Right lobe of liver (tissue), 6 donors: ENCODE data around the gene SERINC3. TPM values are rescaled to one million over a fixed set of nuclear protein-coding genes. Genes with fewer than 3 reads are reported as not detected.

Experiments used
- ATAC-seq, 4 donors: fragments of 200-7000 bp; cut with Tn5 transposase; one replicate each; pipeline ENCODE4 v1.9.1; 2020; ENCODE audit warnings: mild to moderate bottlenecking in 4 of 4, moderate library complexity in 4 of 4
- DNase-seq, 3 donors: peaks; one replicate each; pipeline ENCODE4 v3.0.0-alpha.2; 2020
- H3K27ac ChIP-seq, 3 donors: fragments of 200-600 bp; one replicate each; pipeline ENCODE4 v1.8.0; 2022
- H3K27me3 ChIP-seq, 2 donors: fragments of 200-600 bp; one replicate each; pipeline ENCODE4 v1.8.0; 2022
- H3K36me3 ChIP-seq, 4 donors: fragments of 200-600 bp; sonication (generic) in 1 of 4; one replicate each; pipeline versions ENCODE4 v1.5.1 to v1.8.0; 2017 to 2022; ENCODE audit warnings: control low read depth in 1 of 4
- H3K4me1 ChIP-seq, 4 donors: fragments of 200-600 bp; sonication (generic) in 1 of 4; one replicate each; pipeline versions ENCODE4 v1.5.1 to v1.8.0; 2017 to 2022; ENCODE audit warnings: control low read depth in 1 of 4
- H3K4me3 ChIP-seq, 3 donors: fragments of 200-600 bp; one replicate each; pipeline ENCODE4 v1.8.0; 2022
- H3K9me3 ChIP-seq, 4 donors: fragments of 200-600 bp; sonication (generic) in 1 of 4; one replicate each; pipeline versions ENCODE4 v1.5.1 to v1.8.0; 2017 to 2022; ENCODE audit warnings: control low read depth in 1 of 4
- POLR2A ChIP-seq: fragments of 450-650 bp; IDR thresholded peaks from one replicate; pipeline ENCODE4 v1.6.1; 2017; ENCODE audit warnings: antibody characterized with exemption, mild to moderate bottlenecking
- WGBS: methylation state at CpG from one replicate; pipeline ENCODE4 v1.1.6; 2018; ENCODE audit warnings: low coverage, low lambda C conversion rate; ENCODE audit not compliant: insufficient coverage; ENCODE audit errors: missing lambda C conversion rate; 5-methylcytosine and 5-hydroxymethylcytosine counted together
- intact Hi-C, 2 donors: fragments of 100-400 bp; cut with DNase I; formaldehyde crosslinking; loops; one replicate each; pipeline versions ENCODE4 v1.11.2 to v1.14.1; 2022
- total RNA-seq, 6 experiments: library from RNA; depleted of rRNA in 2 of 6; stranded (reverse); fragments of >200 nt in 2 of 6; fragmentation: NEBNext Ultra II Directional in 3 of 6; extraction: Animal tissue kit (Norgen Biotek cat#: 25700) in 3 of 6; gene quantifications; one replicate each; pipeline versions ENCODE4 v1.1.0 to v1.2.4, GENCODE V29; 2016 to 2023
- TF ChIP-seq, protein P1 (sequence below), 4 donors: fragments of 200-600 bp in 3 of 4; fragments of 450-650 bp in 1 of 4; IDR thresholded peaks; one replicate each; pipeline versions ENCODE4 v1.5.1 to v1.8.0; 2016 to 2022; ENCODE audit warnings: antibody characterized with exemption in 4 of 4, mild to moderate bottlenecking in 2 of 4
- donor health status: DM: no; HTN: yes; CAD: no.
- donor health status: DM: no; HTN: no; CAD: no.
- donor health status: DM: no; HTN: no; CAD: no.
- donor health status: DM: no; HTN: yes; CAD: no.
- donor health status: DM: no; HTN: yes; CAD: no.

The SERINC3 gene
- total RNA-seq, 6 experiments from 2014 or later, result 42.2 to 77.5 (median 58.5) TPM

DNA sequence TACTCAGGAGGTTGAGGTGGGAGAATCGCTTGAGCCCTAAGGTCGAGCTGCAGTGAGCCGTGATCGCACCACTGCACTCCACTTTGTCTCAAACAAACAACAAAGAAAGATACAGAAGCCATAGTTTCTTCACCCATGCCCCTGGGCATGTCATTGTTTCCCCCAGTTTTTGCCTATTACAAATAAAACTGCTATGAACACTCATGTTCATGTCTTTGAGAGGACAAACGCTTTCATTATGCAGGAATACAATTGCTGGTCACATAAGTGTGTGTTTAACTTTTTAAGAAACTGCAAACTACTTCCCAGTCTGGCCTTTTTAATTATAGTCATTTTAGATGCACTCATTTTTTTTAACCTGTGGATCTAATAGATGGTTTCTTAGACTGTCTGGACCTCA lies 58.4 kb downstream of the SERINC3 start:
- 80% methylated on average over 1 of the region's 5 CpGs for WGBS
- H3K4me3 ChIP-seq, result no peak overlapping the region
- no peak for DNase-seq
- H3K36me3 ChIP-seq, result no peaks in the 10 kb centered on the region
- no peak for ATAC-seq
- H3K9me3 ChIP-seq, result no peaks in the 10 kb centered on the region
- H3K27ac ChIP-seq, result peak overlapping the region in 2 of 3 donors; percentile 88 to 94
- no peaks in the 10 kb centered on the region for H3K27me3 ChIP-seq
- intact Hi-C loops, result loop anchor here in 1 of 2 donors (5.0 kb wide), 1 partner anchor 71 kb away; no protein-coding TSS in a partner anchor
- peaks cover 0 to 78% (median 37%) of the 10 kb centered on the region in 4 donors for H3K4me1 ChIP-seq
- TF ChIP-seq, protein P1, sequence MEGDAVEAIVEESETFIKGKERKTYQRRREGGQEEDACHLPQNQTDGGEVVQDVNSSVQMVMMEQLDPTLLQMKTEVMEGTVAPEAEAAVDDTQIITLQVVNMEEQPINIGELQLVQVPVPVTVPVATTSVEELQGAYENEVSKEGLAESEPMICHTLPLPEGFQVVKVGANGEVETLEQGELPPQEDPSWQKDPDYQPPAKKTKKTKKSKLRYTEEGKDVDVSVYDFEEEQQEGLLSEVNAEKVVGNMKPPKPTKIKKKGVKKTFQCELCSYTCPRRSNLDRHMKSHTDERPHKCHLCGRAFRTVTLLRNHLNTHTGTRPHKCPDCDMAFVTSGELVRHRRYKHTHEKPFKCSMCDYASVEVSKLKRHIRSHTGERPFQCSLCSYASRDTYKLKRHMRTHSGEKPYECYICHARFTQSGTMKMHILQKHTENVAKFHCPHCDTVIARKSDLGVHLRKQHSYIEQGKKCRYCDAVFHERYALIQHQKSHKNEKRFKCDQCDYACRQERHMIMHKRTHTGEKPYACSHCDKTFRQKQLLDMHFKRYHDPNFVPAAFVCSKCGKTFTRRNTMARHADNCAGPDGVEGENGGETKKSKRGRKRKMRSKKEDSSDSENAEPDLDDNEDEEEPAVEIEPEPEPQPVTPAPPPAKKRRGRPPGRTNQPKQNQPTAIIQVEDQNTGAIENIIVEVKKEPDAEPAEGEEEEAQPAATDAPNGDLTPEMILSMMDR (IDR thresholded peaks at IDR 0.05), result no peak

DNA sequence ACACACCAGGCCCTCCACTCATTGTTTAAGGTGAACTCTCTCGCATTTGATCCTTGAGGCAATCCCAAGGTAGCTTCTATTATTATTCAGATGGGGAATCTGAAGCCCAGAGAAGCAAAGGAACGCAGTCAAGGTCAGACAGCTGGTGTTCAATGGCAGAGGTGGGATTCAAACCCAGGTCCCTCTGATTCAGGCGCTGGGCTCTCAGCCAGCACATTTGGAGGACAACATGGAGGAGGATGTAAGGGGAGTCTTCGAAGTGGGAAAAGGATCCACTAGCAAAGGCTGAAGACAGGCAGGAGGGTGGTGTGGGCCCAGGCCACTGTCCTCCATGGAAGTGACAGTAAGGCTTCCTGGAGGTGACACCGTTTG lies 60.1 kb downstream of the SERINC3 start:
- H3K27ac ChIP-seq, result peak overlapping the region; percentile 66 to 94 (median 88)
- intact Hi-C loops, result loop anchor here in 1 of 2 donors (5.0 kb wide), 1 partner anchor 69 kb away; no protein-coding TSS in a partner anchor
- no peak for DNase-seq

DNA sequence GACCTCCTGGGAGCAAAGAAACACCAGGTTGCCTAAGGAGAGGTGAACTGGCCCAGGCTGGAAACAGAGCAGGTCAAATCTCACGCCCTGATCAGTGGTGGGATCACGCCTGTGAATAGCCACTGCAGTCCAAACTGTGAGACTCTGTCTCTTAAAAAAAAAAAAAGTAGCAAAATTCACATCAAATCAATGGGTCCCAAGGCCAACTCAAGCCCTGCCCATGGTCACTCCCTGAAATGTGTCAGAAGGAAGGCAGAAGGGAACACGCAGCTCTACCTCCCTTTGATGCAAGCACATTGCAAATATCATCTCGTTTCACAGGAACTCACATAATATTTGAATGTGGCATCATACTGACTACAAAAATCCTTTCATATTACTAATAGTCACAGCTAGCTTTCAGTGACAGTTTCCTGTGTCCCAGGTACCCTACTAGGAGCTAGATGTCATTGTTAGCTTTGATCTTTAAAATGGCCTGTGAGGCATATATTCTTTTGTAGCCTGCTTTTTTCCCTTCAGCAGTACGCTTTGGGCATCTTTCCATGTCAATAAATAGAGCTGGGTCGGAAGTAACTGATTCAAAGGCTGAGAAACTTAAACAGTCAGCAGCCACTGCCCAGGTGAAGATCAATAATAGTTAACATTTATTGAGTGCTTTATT lies 60.6 kb downstream of the SERINC3 start:
- ATAC-seq (peak; percentile 44 to 81 (median 72)), DNase-seq (peak in 2 of 3 donors; percentile 78 to 83)
- Histone ChIP-seq H3K27me3 (no peaks in the 10 kb centered on the region), H3K4me3 (no peak overlapping the region), H3K36me3 (no peaks in the 10 kb centered on the region), H3K9me3 (no peaks in the 10 kb centered on the region), H3K27ac (peak overlapping the region; percentile 66 to 94 (median 88)), H3K4me1 (peaks cover 0 to 61% (median 32%) of the 10 kb centered on the region in 4 donors)
- intact Hi-C loops, result loop anchor here in 1 of 2 donors (5.0 kb wide), 1 partner anchor 69 kb away; no protein-coding TSS in a partner anchor
- WGBS, result 40% methylated on average over 6 of the region's 6 CpGs
- TF ChIP-seq, protein P1 (IDR thresholded peaks at IDR 0.05), result no peak
- peak; percentile 42 for TF ChIP-seq POLR2A

More for the DNA sequence above, 60.1 kb downstream of the SERINC3 start:
- H3K4me1 ChIP-seq, result peaks cover 0 to 66% (median 35%) of the 10 kb centered on the region in 4 donors
- TF ChIP-seq POLR2A, result no peak
- WGBS, result 32% methylated on average over 5 of the region's 5 CpGs
- no peaks in the 10 kb centered on the region for H3K36me3 ChIP-seq
- ATAC-seq, result no peak
- no peak overlapping the region for H3K4me3 ChIP-seq
- no peaks in the 10 kb centered on the region for H3K27me3 ChIP-seq
- no peaks in the 10 kb centered on the region for H3K9me3 ChIP-seq

DNA sequence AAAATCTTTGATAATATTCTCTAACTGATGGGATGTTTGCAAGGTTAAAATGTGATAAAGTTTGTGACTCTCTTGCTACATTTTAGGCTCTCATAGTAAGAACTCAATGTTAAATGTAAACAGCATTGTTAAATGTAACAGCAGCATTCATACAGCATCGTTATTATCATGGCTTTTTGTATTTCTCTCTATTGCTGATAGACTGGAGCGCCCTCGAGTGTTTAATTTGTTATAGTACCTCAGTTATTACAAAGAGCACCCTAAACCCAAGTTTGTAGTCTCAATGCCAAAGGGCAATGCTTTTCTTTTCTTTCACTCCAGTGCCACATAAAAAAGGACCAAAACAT lies 61.1 kb downstream of the SERINC3 start:
- peak overlapping the region; percentile 66 to 94 (median 88) for H3K27ac ChIP-seq
- intact Hi-C loops, result loop anchor here in 1 of 2 donors (5.0 kb wide), 1 partner anchor 68 kb away; no protein-coding TSS in a partner anchor
- H3K36me3 ChIP-seq, result no peaks in the 10 kb centered on the region
- ATAC-seq (peak in 3 of 4 donors; percentile 67 to 79 (median 77)), DNase-seq (no peak)
- no peaks in the 10 kb centered on the region for H3K9me3 ChIP-seq
- H3K4me3 ChIP-seq, result no peak overlapping the region
- H3K4me1 ChIP-seq, result peaks cover 0 to 56% (median 30%) of the 10 kb centered on the region in 4 donors
- 0% methylated on average over 3 of the region's 3 CpGs for WGBS
- no peaks in the 10 kb centered on the region for H3K27me3 ChIP-seq
- TF ChIP-seq, protein P1 (IDR thresholded peaks at IDR 0.05), result peak; percentile 52 to 71 (median 68)
- TF ChIP-seq POLR2A, result no peak

DNA sequence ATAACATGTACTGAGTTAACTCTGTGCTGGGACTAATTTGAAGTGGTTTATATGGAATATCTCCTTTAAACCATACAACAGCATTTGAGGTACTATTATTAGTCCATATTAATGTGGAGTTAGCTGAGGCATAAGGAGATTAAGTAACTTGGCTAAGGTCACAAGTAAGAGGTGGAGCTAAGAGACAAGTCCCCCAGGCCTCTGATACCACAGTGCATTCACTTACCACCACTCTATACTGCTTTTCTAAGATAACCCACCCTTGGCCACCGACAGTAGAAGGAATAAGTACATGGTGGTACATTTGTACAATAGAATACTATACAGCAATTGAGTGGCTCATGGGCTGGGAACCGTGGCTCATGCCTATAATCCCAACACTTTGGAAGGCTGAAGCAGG lies 62.6 kb downstream of the SERINC3 start:
- H3K4me3 ChIP-seq, result no peak overlapping the region
- WGBS, result 80% methylated on average over 2 of the region's 2 CpGs
- H3K27ac ChIP-seq, result peak overlapping the region in 2 of 3 donors; percentile 88 to 94
- no peaks in the 10 kb centered on the region for H3K9me3 ChIP-seq
- DNase-seq (no peak), ATAC-seq (no peak)
- intact Hi-C loops, result loop anchor here in 1 of 2 donors (10.0 kb wide), 1 partner anchor 54 kb away; no protein-coding TSS in a partner anchor
- no peak for TF ChIP-seq POLR2A
- TF ChIP-seq, protein P1 (IDR thresholded peaks at IDR 0.05), result no peak
- H3K36me3 ChIP-seq, result no peaks in the 10 kb centered on the region
- H3K4me1 ChIP-seq, result peaks cover 0 to 41% (median 22%) of the 10 kb centered on the region in 4 donors
- H3K27me3 ChIP-seq, result no peaks in the 10 kb centered on the region
